Smooth muscle cell (in vitro differentiated cells): ENCODE measurements around the gene TTC9C. TPM values are rescaled to one million over a fixed set of nuclear protein-coding genes. Genes with fewer than 3 reads are reported as not detected.

Source experiments
- DNase-seq: peaks from one replicate; lab custom pipeline; 2025; ENCODE audit not compliant: unreplicated experiment; lab: John Stamatoyannopoulos, UW
- H2AFZ ChIP-seq: fragments of 200-600 bp; sonication (generic); 2 replicates; pipeline ENCODE4 v1.6.0; 2016; ENCODE audit warnings: antibody characterized with exemption, low read depth, mild to moderate bottlenecking
- H3F3A ChIP-seq: fragments of 200-600 bp; sonication (generic); 2 replicates; pipeline ENCODE4 v1.6.0; 2017; ENCODE audit warnings: antibody characterized with exemption, low read depth
- H3K27ac ChIP-seq: fragments of 200-600 bp; sonication (generic); 2 replicates; pipeline ENCODE4 v1.5.1; 2016; ENCODE audit warnings: low read depth, mild to moderate bottlenecking
- H3K27me3 ChIP-seq: fragments of 200-600 bp; sonication (generic); 2 replicates; pipeline ENCODE4 v1.6.1; 2016; ENCODE audit warnings: low read depth, mild to moderate bottlenecking
- H3K36me3 ChIP-seq: fragments of 200-600 bp; sonication (generic); 2 replicates; pipeline ENCODE4 v1.5.1; 2016; ENCODE audit warnings: low read depth
- H3K4me1 ChIP-seq: fragments of 200-600 bp; sonication (generic); 2 replicates; pipeline ENCODE4 v1.5.1; 2016; ENCODE audit warnings: low read depth
- H3K4me2 ChIP-seq: fragments of 200-600 bp; sonication (generic); 2 replicates; pipeline ENCODE4 v1.6.0; 2016; ENCODE audit warnings: mild to moderate bottlenecking
- H3K4me3 ChIP-seq: fragments of 200-600 bp; sonication (generic); 2 replicates; pipeline ENCODE4 v1.5.1; 2016; ENCODE audit warnings: mild to moderate bottlenecking
- H3K79me2 ChIP-seq: fragments of 200-600 bp; sonication (generic); 2 replicates; pipeline ENCODE4 v1.6.0; 2016; ENCODE audit warnings: low read depth, mild to moderate bottlenecking
- H3K9ac ChIP-seq: fragments of 200-600 bp; sonication (generic); 2 replicates; pipeline ENCODE4 v1.6.0; 2016; ENCODE audit warnings: low read depth
- H3K9me3 ChIP-seq: fragments of 200-600 bp; sonication (generic); replicated peaks from 2 replicates; pipeline ENCODE4 v1.5.1; 2016; ENCODE audit warnings: low read depth
- H4K20me1 ChIP-seq: fragments of 200-600 bp; sonication (generic); 2 replicates; pipeline ENCODE4 v1.6.0; 2016; ENCODE audit warnings: low read depth
- WGBS: methylation state at CpG from one replicate; pipeline ENCODE4 v1.1.7; 2016; ENCODE audit warnings: low lambda C conversion rate; 5-methylcytosine and 5-hydroxymethylcytosine counted together
- polyA plus RNA-seq: library from polyadenylated mRNA; unstranded; fragments of >200 nt; fragmentation: Nextera tagmentation; extraction: Ambion mirVana; gene quantifications from 2 replicates; pipeline ENCODE4 v1.2.1, GENCODE V29; 2016
- total RNA-seq: library from RNA; depleted of rRNA; stranded (reverse); fragments of >200 nt; gene quantifications from 2 replicates; pipeline ENCODE4 v1.2.3, GENCODE V29; 2014
- TF ChIP-seq, protein P1 (sequence below): fragments of 200-600 bp; sonication (generic); IDR thresholded peaks from 2 replicates; pipeline ENCODE4 v1.5.1; 2017; ENCODE audit warnings: borderline replicate concordance, mild to moderate bottlenecking, antibody characterized with exemption; ENCODE audit not compliant: insufficient read depth, poor library complexity, severe bottlenecking

Gene TTC9C
- total and polyA plus RNA-seq, 2 experiments from 2014 or later = 20.1 to 49.3 TPM

DNA sequence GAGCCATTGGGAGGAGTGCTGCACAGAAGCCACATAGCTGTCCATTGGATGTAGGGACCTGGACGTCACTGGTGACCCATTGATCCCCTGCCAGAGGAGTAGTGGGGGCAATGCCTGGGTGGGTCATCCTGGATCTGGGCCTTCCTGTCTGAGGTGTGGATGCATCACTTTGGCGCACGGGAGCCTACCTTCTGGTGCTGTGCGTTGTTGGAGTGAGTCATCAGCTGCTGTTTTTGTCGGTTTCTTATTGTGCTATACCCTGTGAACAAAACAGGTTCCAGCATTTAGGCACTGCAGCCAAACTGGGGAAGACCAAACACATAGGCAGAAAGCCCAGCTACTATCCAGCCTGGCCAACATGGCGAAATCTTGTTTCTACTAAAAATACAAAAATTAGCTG lies 46.1 kb downstream of the TTC9C start:
- Histone ChIP-seq H3K9me3 (no peaks in the 10 kb centered on the region), H3K4me2 (no peak overlapping the region), H4K20me1 (no peaks in the 10 kb centered on the region), H3K27ac (no peak overlapping the region), H3K9ac (no peak overlapping the region), H3K4me3 (no peak overlapping the region), H3K79me2 (peaks cover 14% of the 10 kb centered on the region), H2AFZ (no peak overlapping the region), H3F3A (peaks cover 3% of the 10 kb centered on the region), H3K36me3 (no peaks in the 10 kb centered on the region), H3K4me1 (peaks cover 13% of the 10 kb centered on the region), H3K27me3 (no peaks in the 10 kb centered on the region)
- TF ChIP-seq, protein P1, sequence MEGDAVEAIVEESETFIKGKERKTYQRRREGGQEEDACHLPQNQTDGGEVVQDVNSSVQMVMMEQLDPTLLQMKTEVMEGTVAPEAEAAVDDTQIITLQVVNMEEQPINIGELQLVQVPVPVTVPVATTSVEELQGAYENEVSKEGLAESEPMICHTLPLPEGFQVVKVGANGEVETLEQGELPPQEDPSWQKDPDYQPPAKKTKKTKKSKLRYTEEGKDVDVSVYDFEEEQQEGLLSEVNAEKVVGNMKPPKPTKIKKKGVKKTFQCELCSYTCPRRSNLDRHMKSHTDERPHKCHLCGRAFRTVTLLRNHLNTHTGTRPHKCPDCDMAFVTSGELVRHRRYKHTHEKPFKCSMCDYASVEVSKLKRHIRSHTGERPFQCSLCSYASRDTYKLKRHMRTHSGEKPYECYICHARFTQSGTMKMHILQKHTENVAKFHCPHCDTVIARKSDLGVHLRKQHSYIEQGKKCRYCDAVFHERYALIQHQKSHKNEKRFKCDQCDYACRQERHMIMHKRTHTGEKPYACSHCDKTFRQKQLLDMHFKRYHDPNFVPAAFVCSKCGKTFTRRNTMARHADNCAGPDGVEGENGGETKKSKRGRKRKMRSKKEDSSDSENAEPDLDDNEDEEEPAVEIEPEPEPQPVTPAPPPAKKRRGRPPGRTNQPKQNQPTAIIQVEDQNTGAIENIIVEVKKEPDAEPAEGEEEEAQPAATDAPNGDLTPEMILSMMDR = no peak
- DNase-seq = no peak
- 94% methylated on average over 6 of the region's 6 CpGs for WGBS

DNA sequence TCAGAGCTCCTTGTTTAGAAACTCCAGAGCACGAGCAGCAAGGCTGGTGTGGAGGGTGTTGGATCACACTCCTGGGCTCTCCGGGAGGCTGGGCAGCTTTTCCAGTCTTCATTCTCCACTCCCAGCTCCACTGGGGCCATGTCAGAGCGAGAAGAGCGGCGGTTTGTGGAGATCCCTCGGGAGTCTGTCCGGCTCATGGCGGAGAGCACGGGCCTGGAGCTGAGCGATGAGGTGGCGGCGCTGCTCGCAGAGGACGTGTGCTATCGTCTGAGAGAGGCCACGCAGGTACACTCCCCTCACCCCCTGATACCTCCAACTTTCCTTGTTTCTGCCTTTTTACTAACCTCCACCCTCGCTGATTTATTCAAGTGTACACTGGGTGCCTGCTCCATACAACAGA lies 47.4 kb downstream of the TTC9C start:
- H2AFZ ChIP-seq = no peak overlapping the region
- no peaks in the 10 kb centered on the region for H3F3A ChIP-seq
- H4K20me1 ChIP-seq = no peaks in the 10 kb centered on the region
- TF ChIP-seq, protein P1 = no peak
- H3K4me1 ChIP-seq = peaks cover 2% of the 10 kb centered on the region
- H3K79me2 ChIP-seq = peaks cover 14% of the 10 kb centered on the region
- H3K4me3 ChIP-seq = no peak overlapping the region
- 92% methylated on average over 16 of the region's 17 CpGs for WGBS
- no peak overlapping the region for H3K4me2 ChIP-seq
- H3K27me3 ChIP-seq = no peaks in the 10 kb centered on the region
- H3K36me3 ChIP-seq = no peaks in the 10 kb centered on the region
- no peaks in the 10 kb centered on the region for H3K9me3 ChIP-seq
- DNase-seq = no peak
- no peak overlapping the region for H3K9ac ChIP-seq
- no peak overlapping the region for H3K27ac ChIP-seq

DNA sequence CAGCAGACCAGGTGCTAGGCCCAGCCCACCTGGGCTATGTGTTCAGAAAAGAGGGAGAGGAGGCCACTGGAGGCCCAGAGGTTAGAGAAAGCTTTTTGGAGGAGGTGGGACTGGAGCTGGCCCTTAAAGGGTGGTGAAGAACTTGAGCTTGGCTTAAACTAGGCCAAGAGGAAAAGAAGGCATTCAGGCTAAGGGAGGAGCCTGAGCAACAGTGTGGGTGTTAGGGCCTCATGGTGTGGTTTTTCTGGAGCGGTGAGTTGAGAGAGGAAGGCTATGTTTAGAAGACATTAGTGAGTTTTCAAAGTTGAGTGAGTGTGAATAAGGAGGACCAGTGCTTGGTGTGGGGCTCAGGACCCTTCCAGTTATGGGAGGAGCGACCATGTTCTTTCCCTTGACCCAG lies 49.1 kb downstream of the TTC9C start:
- TF ChIP-seq, protein P1 = no peak
- H3K9me3 ChIP-seq = no peaks in the 10 kb centered on the region
- WGBS = 76% methylated on average over 2 of the region's 2 CpGs

DNA sequence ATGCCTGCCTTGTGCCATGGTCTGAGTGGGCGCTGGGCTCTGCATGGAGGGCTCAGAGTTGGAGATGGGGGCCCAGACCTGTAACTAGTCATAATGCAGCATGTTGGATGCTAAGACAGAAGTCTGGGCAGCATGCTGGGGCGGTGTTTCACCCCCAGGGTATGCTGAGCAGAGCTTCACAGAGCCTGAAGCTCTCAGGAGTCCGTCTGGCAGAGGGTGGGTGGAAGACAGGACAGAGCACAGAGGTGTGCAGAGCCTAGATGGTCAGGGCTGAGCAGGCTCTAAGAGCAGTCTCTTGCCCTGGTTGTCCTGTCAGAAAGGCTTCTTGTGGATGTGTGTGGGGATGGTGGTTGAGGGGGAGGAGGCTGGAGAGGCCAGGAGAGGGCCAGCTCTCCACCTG lies 50.2 kb downstream of the TTC9C start:
- no peak for DNase-seq
- WGBS = 97% methylated on average over 3 of the region's 3 CpGs
- Histone ChIP-seq H3K4me3 (no peak overlapping the region), H4K20me1 (no peaks in the 10 kb centered on the region), H2AFZ (no peak overlapping the region), H3K79me2 (peaks cover 5% of the 10 kb centered on the region), H3K27ac (no peak overlapping the region), H3K9me3 (no peaks in the 10 kb centered on the region), H3K27me3 (no peaks in the 10 kb centered on the region), H3K36me3 (no peaks in the 10 kb centered on the region), H3K4me2 (no peak overlapping the region), H3F3A (no peaks in the 10 kb centered on the region), H3K9ac (no peak overlapping the region), H3K4me1 (no peaks in the 10 kb centered on the region)
- TF ChIP-seq, protein P1 = no peak

More for the DNA sequence above, 49.1 kb downstream of the TTC9C start:
- H3K4me3 ChIP-seq = no peak overlapping the region
- no peak overlapping the region for H2AFZ ChIP-seq
- H3K79me2 ChIP-seq = peaks cover 7% of the 10 kb centered on the region
- H4K20me1 ChIP-seq = no peaks in the 10 kb centered on the region
- H3K9ac ChIP-seq = no peak overlapping the region
- H3K27ac ChIP-seq = no peak overlapping the region
- no peaks in the 10 kb centered on the region for H3F3A ChIP-seq
- no peak for DNase-seq
- no peak overlapping the region for H3K4me2 ChIP-seq
- H3K36me3 ChIP-seq = no peaks in the 10 kb centered on the region
- H3K4me1 ChIP-seq = no peaks in the 10 kb centered on the region
- no peaks in the 10 kb centered on the region for H3K27me3 ChIP-seq
